IMR-90 (cell line): ENCODE results near the gene FMO4. TPM values are rescaled to one million over a fixed set of nuclear protein-coding genes. Genes with fewer than 3 reads are reported as not detected.

Source experiments
- ATAC-seq: fragments of 200-7000 bp; cut with Tn5 transposase; 2 replicates; pipeline ENCODE4 v1.9.1; 2020; ENCODE audit warnings: low read depth, mild to moderate bottlenecking, moderate library complexity
- BruUV-seq: library from RNA; stranded (reverse); fragments of 400-500 nt; replicated peaks from 2 replicates; lab custom pipeline; 2021; lab: Mats Ljungman, UMichigan
- CTCF ChIA-PET: fragments of 300-600 bp; formaldehyde crosslinking; extraction: SDS; loops from one replicate; lab custom pipeline; 2021; ENCODE audit warnings: antibody characterized with exemption; lab: Yijun Ruan, JAX
- POLR2A ChIA-PET: fragments of 300-600 bp; sonication (Branson Sonifier 250); formaldehyde crosslinking; loops from one replicate; lab custom pipeline; 2022; ENCODE audit warnings: antibody characterized with exemption; ENCODE audit not compliant: unreplicated experiment; lab: Charles Lee
- DNase-seq: peaks from one replicate; pipeline ENCODE4 v3.0.0; 2013
- H2AFZ ChIP-seq: replicated peaks from 2 replicates; pipeline ENCODE3; 2013; ENCODE audit warnings: low read length, mild to moderate bottlenecking; ENCODE audit not compliant: poor library complexity
- H2AK5ac ChIP-seq: 2 replicates; pipeline ENCODE4 v1.6.1; 2013; ENCODE audit warnings: low read depth, low read length, inconsistent platforms
- H2AK9ac ChIP-seq: replicated peaks from 2 replicates; pipeline ENCODE3; 2013; ENCODE audit warnings: mild to moderate bottlenecking, low read depth, low read length, moderate library complexity; ENCODE audit not compliant: poor library complexity
- H2BK120ac ChIP-seq: 2 replicates; pipeline ENCODE4 v1.6.1; 2013; ENCODE audit warnings: low read depth, low read length, inconsistent platforms
- H2BK15ac ChIP-seq: 3 replicates; pipeline ENCODE4 v1.6.1; 2013; ENCODE audit warnings: low read depth, low read length, inconsistent platforms
- H2BK20ac ChIP-seq: 2 replicates; pipeline ENCODE4 v1.6.1; 2013; ENCODE audit warnings: low read depth, mild to moderate bottlenecking, inconsistent platforms, low read length, moderate library complexity
- H2BK5ac ChIP-seq: 2 replicates; pipeline ENCODE4 v1.6.1; 2013; ENCODE audit warnings: mild to moderate bottlenecking, low read depth, low read length, inconsistent platforms; ENCODE audit not compliant: poor library complexity, severe bottlenecking
- H3K14ac ChIP-seq: replicated peaks from 2 replicates; pipeline ENCODE4 v1.6.1; 2013; ENCODE audit warnings: low read depth, low read length, inconsistent platforms
- H3K18ac ChIP-seq: 2 replicates; pipeline ENCODE4 v1.6.1; 2013; ENCODE audit warnings: low read depth, low read length, control low read depth
- H3K23ac ChIP-seq: 2 replicates; pipeline ENCODE4 v1.6.1; 2013; ENCODE audit warnings: low read depth, low read length, inconsistent platforms
- H3K27ac ChIP-seq: 2 replicates; pipeline ENCODE4 v1.5.1; 2013; ENCODE audit warnings: mild to moderate bottlenecking, control low read depth, low read length; ENCODE audit not compliant: insufficient read depth
- H3K27me3 ChIP-seq: 2 replicates; pipeline ENCODE4 v1.6.1; 2013; ENCODE audit warnings: low read length; ENCODE audit not compliant: control insufficient read depth, insufficient read depth
- H3K36me3 ChIP-seq: 2 replicates; pipeline ENCODE4 v1.6.1; 2013; ENCODE audit warnings: low read length, mixed read lengths; ENCODE audit not compliant: control insufficient read depth, insufficient read depth
- H3K4ac ChIP-seq: 2 replicates; pipeline ENCODE4 v1.6.1; 2013; ENCODE audit warnings: low read depth, low read length, inconsistent platforms
- H3K4me1 ChIP-seq: 2 replicates; pipeline ENCODE4 v1.6.1; 2013; ENCODE audit warnings: low read length, mixed read lengths; ENCODE audit not compliant: control insufficient read depth, insufficient read depth
- H3K4me2 ChIP-seq: 2 replicates; pipeline ENCODE4 v1.6.1; 2013; ENCODE audit warnings: low read depth, mild to moderate bottlenecking, control low read depth, low read length, moderate library complexity
- H3K4me3 ChIP-seq: 2 replicates; pipeline ENCODE4 v1.5.1; 2013; ENCODE audit warnings: low read depth, mild to moderate bottlenecking, control low read depth, low read length, moderate library complexity; ENCODE audit not compliant: insufficient read depth
- H3K56ac ChIP-seq: 2 replicates; pipeline ENCODE4 v1.6.1; 2013; ENCODE audit warnings: low read length, inconsistent platforms; ENCODE audit not compliant: insufficient read depth; ENCODE audit errors: extremely low read depth
- H3K79me1 ChIP-seq, 2 experiments: 2 replicates each; pipeline ENCODE4 v1.6.1; 2013; ENCODE audit warnings: low read length in 2 of 2, inconsistent platforms in 1 of 2, low read depth in 1 of 2
- H3K9ac ChIP-seq: 2 replicates; pipeline ENCODE4 v1.6.1; 2013; ENCODE audit warnings: low read depth, low read length, control low read depth
- H3K9me1 ChIP-seq: 2 replicates; pipeline ENCODE4 v1.6.1; 2013; ENCODE audit warnings: low read length, inconsistent platforms; ENCODE audit not compliant: insufficient read depth
- H3K9me3 ChIP-seq: 2 replicates; pipeline ENCODE4 v1.6.1; 2013; ENCODE audit warnings: low read length; ENCODE audit not compliant: control insufficient read depth, insufficient read depth
- H4K20me1 ChIP-seq: 2 replicates; pipeline ENCODE4 v1.6.1; 2013; ENCODE audit warnings: low read length, inconsistent platforms; ENCODE audit not compliant: insufficient read depth
- H4K5ac ChIP-seq: 2 replicates; pipeline ENCODE4 v1.6.1; 2013; ENCODE audit warnings: mild to moderate bottlenecking, low read depth, low read length, control low read depth
- H4K8ac ChIP-seq, 2 experiments: 2 replicates each; pipeline ENCODE4 v1.6.1; 2013; ENCODE audit warnings: low read depth in 2 of 2, low read length in 2 of 2, control low read depth in 1 of 2, inconsistent platforms in 1 of 2
- H4K91ac ChIP-seq: 2 replicates; pipeline ENCODE4 v1.6.1; 2013; ENCODE audit warnings: low read depth, low read length, inconsistent platforms; ENCODE audit not compliant: insufficient read depth
- BHLHE40 ChIP-seq: fragments of 150-350 bp; IDR thresholded peaks from 2 replicates; pipeline ENCODE4 v1.6.1; 2016; ENCODE audit warnings: mild to moderate bottlenecking, low read depth, low read length
- CHD1 ChIP-seq: IDR thresholded peaks from 2 replicates; pipeline ENCODE4 v1.6.1; 2012; ENCODE audit warnings: low read depth, low read length, improper control_type of control experiment
- FOS ChIP-seq: fragments of 150-350 bp; IDR thresholded peaks from 2 replicates; pipeline ENCODE4 v1.6.1; 2016; ENCODE audit warnings: low read depth, low read length
- MAFK ChIP-seq: IDR thresholded peaks from 2 replicates; pipeline ENCODE4 v1.6.1; 2012; ENCODE audit warnings: low read depth, low read length, improper control_type of control experiment
- MXI1 ChIP-seq: IDR thresholded peaks from 2 replicates; pipeline ENCODE4 v1.6.1; 2012; ENCODE audit warnings: low read depth, mild to moderate bottlenecking, low read length, moderate library complexity, borderline replicate concordance
- POLR2A ChIP-seq: IDR thresholded peaks from 2 replicates; pipeline ENCODE4 v1.6.1; 2012; ENCODE audit warnings: mild to moderate bottlenecking, low read depth, low read length
- RAD21 ChIP-seq: IDR thresholded peaks from 2 replicates; pipeline ENCODE4 v1.6.1; 2012; ENCODE audit warnings: low read length, improper control_type of control experiment
- RCOR1 ChIP-seq: IDR thresholded peaks from 2 replicates; pipeline ENCODE4 v1.6.1; 2012; ENCODE audit warnings: mild to moderate bottlenecking, low read length, improper control_type of control experiment; ENCODE audit not compliant: insufficient replicate concordance
- RFX5 ChIP-seq: IDR thresholded peaks from 2 replicates; pipeline ENCODE4 v1.8.0; 2012; ENCODE audit warnings: low read depth, mild to moderate bottlenecking, low read length, moderate library complexity
- dilution Hi-C: fragments of 300-500 bp; cut with HindIII; formaldehyde crosslinking; loops from one replicate; pipeline ENCODE4 v1.14.3; 2018; ENCODE audit warnings: low sequenced_read_pairs; ENCODE audit not compliant: unreplicated experiment
- in situ Hi-C: fragments of 300-500 bp; cut with MboI; formaldehyde crosslinking; loops from 3 replicates; pipeline ENCODE4 v1.14.3; 2019; ENCODE audit warnings: low sequenced_read_pairs, inconsistent platforms, mixed read lengths
- intact Hi-C: fragments of 100-400 bp; cut with micrococcal nuclease; formaldehyde crosslinking; loops from 2 replicates; pipeline ENCODE4 v1.10.0; 2022
- polyA plus RNA-seq, 3 experiments: library from polyadenylated mRNA; depleted of rRNA; stranded (reverse); fragments of >200 nt; gene quantifications; 2 replicates each; pipeline ENCODE4 v1.2.3, GENCODE V29; 2012; ENCODE audit warnings: low replicate concordance in 1 of 3
- total RNA-seq: library from RNA; depleted of rRNA; stranded (reverse); fragments of >200 nt; gene quantifications from 2 replicates; pipeline ENCODE4 v1.2.3, GENCODE V29; 2012
- TF ChIP-seq, protein P1 (sequence below): fragments of 150-350 bp; IDR thresholded peaks from 2 replicates; pipeline ENCODE4 v1.6.1; 2016; ENCODE audit warnings: low read depth, mild to moderate bottlenecking, low read length, moderate library complexity, borderline replicate concordance
- TF ChIP-seq, protein P2 (sequence below): fragments of 150-350 bp; IDR thresholded peaks from 2 replicates; pipeline ENCODE4 v1.6.1; 2017; ENCODE audit warnings: mild to moderate bottlenecking, antibody characterized with exemption, low read length, low read depth
- TF ChIP-seq, protein P3 (sequence below): conservative IDR thresholded peaks from 2 replicates; pipeline ENCODE4 v1.5.1; 2012; ENCODE audit warnings: mild to moderate bottlenecking, low read depth, low read length, improper control_type of control experiment

Gene FMO4
- total and polyA plus RNA-seq, 2 of the 4 experiments (the other 2 are of a cell fraction): 0.36 to 0.55 TPM

DNA sequence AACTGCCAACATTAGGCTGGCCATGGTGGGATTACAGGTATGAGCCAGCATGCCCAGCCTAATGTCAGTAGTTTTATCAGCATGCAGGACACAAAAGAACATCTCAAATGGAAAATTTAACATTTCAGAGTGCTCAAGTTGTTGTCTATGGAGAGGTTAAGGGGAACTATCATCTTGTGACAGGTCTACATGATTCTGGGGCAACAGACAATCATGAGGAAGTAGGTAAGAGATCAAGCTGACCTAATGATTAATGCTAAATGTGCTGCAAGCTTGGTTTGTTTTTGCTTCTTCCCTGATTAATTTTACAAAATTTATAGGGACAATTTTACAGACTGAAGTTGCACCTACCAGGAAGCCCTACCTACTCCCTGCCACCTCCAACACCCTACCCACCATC, 36.6 kb downstream of the FMO4 start:
- no peak for DNase-seq
- BruUV-seq: no TSS peak
- Histone ChIP-seq H4K20me1 (no peaks in the 10 kb centered on the region), H3K9ac (no peak overlapping the region), H2AK9ac (no peak overlapping the region), H4K8ac (no peak overlapping the region), H2BK20ac (no peak overlapping the region), H3K4me1 (no peaks in the 10 kb centered on the region), H3K4me3 (no peak overlapping the region), H3K4ac (no peak overlapping the region), H3K14ac (no peak overlapping the region), H4K5ac (no peak overlapping the region), H3K9me3 (no peaks in the 10 kb centered on the region), H3K27ac (no peak overlapping the region), H3K79me1 (no peaks in the 10 kb centered on the region), H2AK5ac (no peak overlapping the region), H2BK120ac (no peak overlapping the region), H3K27me3 (no peaks in the 10 kb centered on the region), H3K36me3 (no peaks in the 10 kb centered on the region), H3K56ac (no peak overlapping the region), H2BK15ac (no peak overlapping the region), H3K9me1 (no peaks in the 10 kb centered on the region), H3K4me2 (no peak overlapping the region), H2BK5ac (no peak overlapping the region), H4K91ac (no peak overlapping the region), H2AFZ (no peak overlapping the region), H3K18ac (no peak overlapping the region), H3K23ac (no peak overlapping the region)
- CTCF ChIA-PET: no interaction called here
- intact Hi-C loops (no loop called here), in situ Hi-C loops (no loop called here), dilution Hi-C loops (no loop called here)
- POLR2A ChIA-PET: no interaction called here
- no peak for ATAC-seq
- TF ChIP-seq RFX5 (no peak), BHLHE40 (no peak), CHD1 (no peak), POLR2A (no peak), FOS (no peak), MXI1 (no peak), RAD21 (no peak), RCOR1 (no peak), MAFK (no peak)
- TF ChIP-seq, protein P1, sequence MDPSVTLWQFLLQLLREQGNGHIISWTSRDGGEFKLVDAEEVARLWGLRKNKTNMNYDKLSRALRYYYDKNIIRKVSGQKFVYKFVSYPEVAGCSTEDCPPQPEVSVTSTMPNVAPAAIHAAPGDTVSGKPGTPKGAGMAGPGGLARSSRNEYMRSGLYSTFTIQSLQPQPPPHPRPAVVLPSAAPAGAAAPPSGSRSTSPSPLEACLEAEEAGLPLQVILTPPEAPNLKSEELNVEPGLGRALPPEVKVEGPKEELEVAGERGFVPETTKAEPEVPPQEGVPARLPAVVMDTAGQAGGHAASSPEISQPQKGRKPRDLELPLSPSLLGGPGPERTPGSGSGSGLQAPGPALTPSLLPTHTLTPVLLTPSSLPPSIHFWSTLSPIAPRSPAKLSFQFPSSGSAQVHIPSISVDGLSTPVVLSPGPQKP: no peak
- TF ChIP-seq, protein P2, sequence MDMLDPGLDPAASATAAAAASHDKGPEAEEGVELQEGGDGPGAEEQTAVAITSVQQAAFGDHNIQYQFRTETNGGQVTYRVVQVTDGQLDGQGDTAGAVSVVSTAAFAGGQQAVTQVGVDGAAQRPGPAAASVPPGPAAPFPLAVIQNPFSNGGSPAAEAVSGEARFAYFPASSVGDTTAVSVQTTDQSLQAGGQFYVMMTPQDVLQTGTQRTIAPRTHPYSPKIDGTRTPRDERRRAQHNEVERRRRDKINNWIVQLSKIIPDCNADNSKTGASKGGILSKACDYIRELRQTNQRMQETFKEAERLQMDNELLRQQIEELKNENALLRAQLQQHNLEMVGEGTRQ: no peak
- TF ChIP-seq, protein P3, sequence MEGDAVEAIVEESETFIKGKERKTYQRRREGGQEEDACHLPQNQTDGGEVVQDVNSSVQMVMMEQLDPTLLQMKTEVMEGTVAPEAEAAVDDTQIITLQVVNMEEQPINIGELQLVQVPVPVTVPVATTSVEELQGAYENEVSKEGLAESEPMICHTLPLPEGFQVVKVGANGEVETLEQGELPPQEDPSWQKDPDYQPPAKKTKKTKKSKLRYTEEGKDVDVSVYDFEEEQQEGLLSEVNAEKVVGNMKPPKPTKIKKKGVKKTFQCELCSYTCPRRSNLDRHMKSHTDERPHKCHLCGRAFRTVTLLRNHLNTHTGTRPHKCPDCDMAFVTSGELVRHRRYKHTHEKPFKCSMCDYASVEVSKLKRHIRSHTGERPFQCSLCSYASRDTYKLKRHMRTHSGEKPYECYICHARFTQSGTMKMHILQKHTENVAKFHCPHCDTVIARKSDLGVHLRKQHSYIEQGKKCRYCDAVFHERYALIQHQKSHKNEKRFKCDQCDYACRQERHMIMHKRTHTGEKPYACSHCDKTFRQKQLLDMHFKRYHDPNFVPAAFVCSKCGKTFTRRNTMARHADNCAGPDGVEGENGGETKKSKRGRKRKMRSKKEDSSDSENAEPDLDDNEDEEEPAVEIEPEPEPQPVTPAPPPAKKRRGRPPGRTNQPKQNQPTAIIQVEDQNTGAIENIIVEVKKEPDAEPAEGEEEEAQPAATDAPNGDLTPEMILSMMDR: no peak
